ENCODE measurements around the gene AP1B1. TPM values are rescaled to one million over a fixed set of nuclear protein-coding genes. Genes with fewer than 3 reads are reported as not detected.

AP1B1 gene
- total RNA-seq, 4 donors from 2014 or later, result 50.9 to 74.1 (median 55.8) TPM

GRCh38 chr22:29298641-29299040 lies 89.7 kb downstream of the AP1B1 start:
- H3K27ac ChIP-seq, result no peak overlapping the region
- no peak overlapping the region for H3K4me3 ChIP-seq
- no peaks in the 10 kb centered on the region for H3K9me3 ChIP-seq
- WGBS, 2 donors (ENCODE audit: low coverage in 1 of 2), result no CpG with 5 or more reads among the region's 8 CpGs
- H3K36me3 ChIP-seq, result peaks cover 4 to 83% of the 10 kb centered on the region in 2 donors
- no peaks in the 10 kb centered on the region for H3K27me3 ChIP-seq
- no peak for TF ChIP-seq CTCF (IDR thresholded peaks at IDR 0.05)
- no peak for TF ChIP-seq POLR2A (IDR thresholded peaks at IDR 0.05)
- no peak for TF ChIP-seq EP300 (IDR thresholded peaks at IDR 0.05)
- no peak for TF ChIP-seq POLR2AphosphoS5 (IDR thresholded peaks at IDR 0.05)
- peaks cover 0 to 19% (median 10%) of the 10 kb centered on the region in 3 donors for H3K4me1 ChIP-seq
- ATAC-seq, result no peak

GRCh38 chr22:29292379-29292778 lies 96.0 kb downstream of the AP1B1 start:
- Histone ChIP-seq H3K4me1 (peaks cover 0 to 37% (median 0%) of the 10 kb centered on the region in 3 donors), H3K27me3 (no peaks in the 10 kb centered on the region), H3K27ac (no peak overlapping the region), H3K9me3 (no peaks in the 10 kb centered on the region), H3K36me3 (peaks cover 8 to 100% of the 10 kb centered on the region in 2 donors), H3K4me3 (no peak overlapping the region)
- TF ChIP-seq CTCF (IDR thresholded peaks at IDR 0.05) (no peak), EP300 (IDR thresholded peaks at IDR 0.05) (no peak), POLR2A (IDR thresholded peaks at IDR 0.05) (no peak), POLR2AphosphoS5 (IDR thresholded peaks at IDR 0.05) (no peak)
- no peak for ATAC-seq

- ATAC-seq, result no peak
- Histone ChIP-seq H3K27me3 (no peaks in the 10 kb centered on the region), H3K9me3 (no peaks in the 10 kb centered on the region), H3K27ac (no peak overlapping the region), H3K4me3 (no peak overlapping the region), H3K36me3 (peaks cover 8 to 100% of the 10 kb centered on the region in 2 donors), H3K4me1 (peaks cover 0 to 37% (median 0%) of the 10 kb centered on the region in 3 donors)
- 44 to 65% methylated on average over 3 to 6 of the region's 7 CpGs for WGBS, 2 donors (ENCODE audit: low coverage in 1 of 2)
- TF ChIP-seq CTCF (IDR thresholded peaks at IDR 0.05), result no peak
- TF ChIP-seq POLR2AphosphoS5 (IDR thresholded peaks at IDR 0.05), result no peak
- no peak for TF ChIP-seq POLR2A (IDR thresholded peaks at IDR 0.05)
- no peak for TF ChIP-seq EP300 (IDR thresholded peaks at IDR 0.05)
Observed at GRCh38 chr22:29291215-29291614, 97.2 kb downstream of the AP1B1 start.

DNA sequence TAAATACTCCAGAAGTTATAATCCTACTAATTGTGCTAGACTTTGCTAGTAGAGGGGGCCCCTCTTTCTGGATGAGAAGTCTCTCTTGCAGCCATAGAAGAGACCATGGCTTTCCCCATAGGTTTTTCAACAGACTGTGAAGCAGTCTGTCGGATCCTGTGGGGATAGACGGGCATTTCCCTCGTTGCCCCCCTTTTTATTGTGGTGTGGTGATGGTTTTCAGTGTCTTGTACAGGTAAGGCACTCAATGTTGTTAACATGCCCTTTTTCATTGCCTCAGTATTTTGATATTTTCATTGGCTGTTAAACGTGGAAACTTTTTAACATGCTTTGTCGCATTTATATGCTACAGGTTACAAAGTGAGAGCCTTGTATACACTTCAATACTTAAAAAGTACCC lies 98.3 kb downstream of the AP1B1 start:
- peaks cover 8 to 100% of the 10 kb centered on the region in 2 donors for H3K36me3 ChIP-seq
- 46 to 49% methylated on average over 4 to 5 of the region's 5 CpGs for WGBS, 2 donors (ENCODE audit: low coverage in 1 of 2)
- H3K4me3 ChIP-seq, result no peak overlapping the region
- H3K4me1 ChIP-seq, result peaks cover 0 to 37% (median 0%) of the 10 kb centered on the region in 3 donors
- H3K27ac ChIP-seq, result no peak overlapping the region
- ATAC-seq, result no peak
- no peak for TF ChIP-seq POLR2AphosphoS5 (IDR thresholded peaks at IDR 0.05)
- TF ChIP-seq CTCF (IDR thresholded peaks at IDR 0.05), result no peak
- TF ChIP-seq EP300 (IDR thresholded peaks at IDR 0.05), result no peak
- TF ChIP-seq POLR2A (IDR thresholded peaks at IDR 0.05), result no peak
- no peaks in the 10 kb centered on the region for H3K27me3 ChIP-seq
- no peaks in the 10 kb centered on the region for H3K9me3 ChIP-seq

GRCh38 chr22:29288837-29289236 lies 99.5 kb downstream of the AP1B1 start:
- H3K4me1 ChIP-seq, result peaks cover 0 to 37% (median 0%) of the 10 kb centered on the region in 3 donors
- H3K27ac ChIP-seq, result no peak overlapping the region
- no peak for ATAC-seq
- TF ChIP-seq EP300 (IDR thresholded peaks at IDR 0.05) (no peak), CTCF (IDR thresholded peaks at IDR 0.05) (no peak), POLR2AphosphoS5 (IDR thresholded peaks at IDR 0.05) (no peak), POLR2A (IDR thresholded peaks at IDR 0.05) (no peak)
- H3K27me3 ChIP-seq, result no peaks in the 10 kb centered on the region
- H3K4me3 ChIP-seq, result no peak overlapping the region
- peaks cover 8 to 100% of the 10 kb centered on the region in 2 donors for H3K36me3 ChIP-seq
- no peaks in the 10 kb centered on the region for H3K9me3 ChIP-seq
- 25 to 32% methylated on average over 2 of the region's 2 CpGs for WGBS, 2 donors (ENCODE audit: low coverage in 1 of 2)
